DND-41 (cell line): Measurements from ENCODE around the gene CERKL.

Experiments used
- ATAC-seq: fragments of 200-7000 bp; cut with Tn5 transposase; 3 replicates; pipeline ENCODE4 v1.9.1; 2021; ENCODE audit warnings: low read depth; ENCODE audit not compliant: insufficient read depth
- DNase-seq: peaks from one replicate; pipeline ENCODE4 v3.0.0-alpha.2; 2020
- H2AFZ ChIP-seq: 2 replicates; pipeline ENCODE4 v1.6.0; 2012; ENCODE audit warnings: low read depth, low read length
- H3K27ac ChIP-seq: 2 replicates; pipeline ENCODE4 v1.5.1; 2012; ENCODE audit warnings: low read length, inconsistent platforms
- H3K27me3 ChIP-seq: fragments of 200-600 bp; sonication (generic); 2 replicates; pipeline ENCODE4 v1.6.0; 2012; ENCODE audit warnings: low read length, mild to moderate bottlenecking, inconsistent platforms; ENCODE audit not compliant: insufficient read depth, poor library complexity
- H3K36me3 ChIP-seq: 2 replicates; pipeline ENCODE4 v1.5.1; 2012; ENCODE audit warnings: low read length, inconsistent platforms; ENCODE audit not compliant: insufficient read depth
- H3K4me1 ChIP-seq: 2 replicates; pipeline ENCODE4 v1.5.1; 2012; ENCODE audit warnings: mild to moderate bottlenecking, low read length; ENCODE audit not compliant: insufficient read depth
- H3K4me2 ChIP-seq: 2 replicates; pipeline ENCODE4 v1.6.0; 2012; ENCODE audit warnings: mild to moderate bottlenecking, moderate library complexity, low read length, inconsistent platforms; ENCODE audit not compliant: insufficient read depth
- H3K4me3 ChIP-seq, 2 experiments: fragments of 200-600 bp in 1 of 2; shearing (Covaris generic) in 1 of 2; 2 replicates each; pipeline ENCODE4 v1.5.1; 2012 to 2016; ENCODE audit warnings: inconsistent platforms in 2 of 2, low read length in 2 of 2, mild to moderate bottlenecking in 2 of 2, low read depth in 1 of 2, moderate library complexity in 1 of 2
- H3K79me2 ChIP-seq: 2 replicates; pipeline ENCODE4 v1.6.0; 2012; ENCODE audit warnings: low read length, inconsistent platforms; ENCODE audit not compliant: insufficient read depth
- H3K9ac ChIP-seq: 2 replicates; pipeline ENCODE4 v1.6.0; 2012; ENCODE audit warnings: low read depth, mild to moderate bottlenecking, inconsistent platforms, low read length, moderate library complexity
- H3K9me3 ChIP-seq: 2 replicates; pipeline ENCODE4 v1.5.1; 2012; ENCODE audit warnings: low read length, moderate library complexity, mild to moderate bottlenecking, inconsistent platforms; ENCODE audit not compliant: insufficient read depth, severe bottlenecking
- H4K20me1 ChIP-seq: 2 replicates; pipeline ENCODE4 v1.6.0; 2012; ENCODE audit warnings: low read length; ENCODE audit not compliant: insufficient read depth
- CTCF ChIP-seq: IDR thresholded peaks from 2 replicates; pipeline ENCODE4 v1.5.1; 2012; ENCODE audit warnings: borderline replicate concordance, low read length, moderate library complexity, mild to moderate bottlenecking; ENCODE audit not compliant: poor library complexity, severe bottlenecking; ENCODE audit errors: extremely low read depth
- EZH2 ChIP-seq: IDR thresholded peaks from 3 replicates; pipeline ENCODE4 v1.6.1; 2012; ENCODE audit warnings: borderline replicate concordance, low read depth, mild to moderate bottlenecking, moderate library complexity, low read length, inconsistent platforms; ENCODE audit not compliant: severe bottlenecking

CERKL gene

GRCh38 chr2:181563101-181563692 lies 93.7 kb downstream of the CERKL start:
- Histone ChIP-seq H2AFZ (no peak overlapping the region), H3K4me3 (no peak overlapping the region), H3K36me3 (no peaks in the 10 kb centered on the region), H3K4me1 (no peaks in the 10 kb centered on the region), H3K4me2 (no peak overlapping the region), H3K27me3 (no peaks in the 10 kb centered on the region), H3K9ac (no peak overlapping the region), H3K9me3 (no peaks in the 10 kb centered on the region), H3K27ac (no peak overlapping the region), H4K20me1 (no peaks in the 10 kb centered on the region), H3K79me2 (no peaks in the 10 kb centered on the region)
- ATAC-seq (no peak), DNase-seq (no peak)
- no peak for TF ChIP-seq EZH2
- no peak for TF ChIP-seq CTCF

GRCh38 chr2:181558371-181558770 lies 98.5 kb downstream of the CERKL start:
- Histone ChIP-seq H3K4me1 (no peaks in the 10 kb centered on the region), H4K20me1 (no peaks in the 10 kb centered on the region), H3K9me3 (no peaks in the 10 kb centered on the region), H3K79me2 (no peaks in the 10 kb centered on the region), H3K36me3 (no peaks in the 10 kb centered on the region), H3K4me3 (no peak overlapping the region), H3K9ac (no peak overlapping the region), H3K27ac (no peak overlapping the region), H2AFZ (no peak overlapping the region), H3K27me3 (no peaks in the 10 kb centered on the region), H3K4me2 (no peak overlapping the region)
- TF ChIP-seq EZH2: no peak
- no peak for TF ChIP-seq CTCF
- ATAC-seq (no peak), DNase-seq (no peak)

- 0 out of 3 replicates have a peak, but pooled peaks have one; percentile 37 for ATAC-seq
- DNase-seq: no peak
- H4K20me1 ChIP-seq: no peaks in the 10 kb centered on the region
Observed at GRCh38 chr2:181554061-181554830, 102.7 kb downstream of the CERKL start.

More at GRCh38 chr2:181554061-181554830, 102.7 kb downstream of the CERKL start:
- Histone ChIP-seq H3K27ac (no peak overlapping the region), H3K27me3 (no peaks in the 10 kb centered on the region), H3K4me1 (no peaks in the 10 kb centered on the region), H3K4me3 (no peak overlapping the region), H3K9me3 (no peaks in the 10 kb centered on the region), H2AFZ (no peak overlapping the region), H3K4me2 (no peak overlapping the region), H3K9ac (no peak overlapping the region), H3K36me3 (no peaks in the 10 kb centered on the region), H3K79me2 (no peaks in the 10 kb centered on the region)
- no peak for TF ChIP-seq EZH2
- TF ChIP-seq CTCF: no peak
